ENCODE results near the gene RAPGEF1. TPM values are rescaled to one million over a fixed set of nuclear protein-coding genes. Genes with fewer than 3 reads are reported as not detected.

The RAPGEF1 gene
- total and polyA plus RNA-seq, 9 of the 15 experiments (the other 6 are each of a cell fraction or from before 2014, with no cell fraction given) = 0.06 to 44.1 (median 19.9) TPM

DNA sequence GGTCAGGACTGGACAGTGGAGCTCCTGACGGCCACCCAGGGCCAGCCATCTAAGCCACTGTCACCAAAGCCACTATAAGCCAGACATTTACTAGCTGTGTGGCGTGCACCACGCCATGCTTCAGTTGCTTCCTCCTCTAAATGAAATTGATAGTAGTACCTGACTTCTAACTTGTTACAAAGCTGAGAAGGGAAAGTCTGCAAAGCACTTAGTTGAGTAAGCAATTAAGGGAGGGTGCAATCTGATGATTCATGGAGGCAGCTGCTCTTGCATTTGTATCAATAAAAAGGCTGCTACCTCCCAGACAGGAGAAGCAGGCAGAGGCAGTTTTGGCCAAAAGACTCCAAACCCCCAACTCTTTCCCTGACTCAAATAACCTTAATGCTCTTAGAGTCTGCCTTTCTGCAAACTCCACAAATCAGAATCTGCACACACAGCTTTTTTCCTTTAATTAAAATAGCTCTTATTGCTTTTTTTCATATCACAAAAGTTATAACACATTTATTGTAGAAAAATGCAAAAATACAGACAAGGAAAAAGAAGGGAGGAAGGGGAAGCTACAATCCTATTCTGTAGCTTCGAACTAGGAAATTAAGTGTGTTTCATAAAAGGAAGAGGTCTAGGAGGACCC is 19.3 kb upstream of the RAPGEF1 start:
- FAIRE-seq (no peak), ATAC-seq (no peak), DNase-seq (ENCODE audit: extremely low read depth in 1 of 4, low spot score in 3 of 4) (no peak)
- TF ChIP-seq, protein P1, sequence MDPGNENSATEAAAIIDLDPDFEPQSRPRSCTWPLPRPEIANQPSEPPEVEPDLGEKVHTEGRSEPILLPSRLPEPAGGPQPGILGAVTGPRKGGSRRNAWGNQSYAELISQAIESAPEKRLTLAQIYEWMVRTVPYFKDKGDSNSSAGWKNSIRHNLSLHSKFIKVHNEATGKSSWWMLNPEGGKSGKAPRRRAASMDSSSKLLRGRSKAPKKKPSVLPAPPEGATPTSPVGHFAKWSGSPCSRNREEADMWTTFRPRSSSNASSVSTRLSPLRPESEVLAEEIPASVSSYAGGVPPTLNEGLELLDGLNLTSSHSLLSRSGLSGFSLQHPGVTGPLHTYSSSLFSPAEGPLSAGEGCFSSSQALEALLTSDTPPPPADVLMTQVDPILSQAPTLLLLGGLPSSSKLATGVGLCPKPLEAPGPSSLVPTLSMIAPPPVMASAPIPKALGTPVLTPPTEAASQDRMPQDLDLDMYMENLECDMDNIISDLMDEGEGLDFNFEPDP (CRISPR knock-in tag; IDR thresholded peaks at IDR 0.05) = no peak
- peak; percentile 40; the same call in 1 of the 2 replicates for TF ChIP-seq C11orf30 (IDR thresholded peaks at IDR 0.05; ENCODE audit: low read depth)
- TF ChIP-seq ZNF316 (IDR thresholded peaks at IDR 0.05) = peak; percentile 63
- TF ChIP-seq MAFF (IDR thresholded peaks at IDR 0.05; ENCODE audit: low read length) = peak; percentile 14; the same call in 1 of the 2 replicates
- 0 out of 2 replicates have a peak, but pooled peaks have one; percentile 38 for TF ChIP-seq MAFG (tag; conservative IDR thresholded peaks at IDR 0.05)
- Histone ChIP-seq H3K27ac (ENCODE audit: extremely low read depth, low read depth, low read length) (no peak overlapping the region), H3K4me3 (no peak overlapping the region), H2AFZ (ENCODE audit: low read depth, low read length) (no peak overlapping the region), H3K27me3 (ENCODE audit: control insufficient read depth in 2 of 2, insufficient read depth in 2 of 2, low read length in 2 of 2) (peaks cover 8 to 22% of the 10 kb centered on the region in 2 experiments), H3K4me1 (replicated peaks in 1 of 2; ENCODE audit: control insufficient read depth in 2 of 2, insufficient read depth in 2 of 2, low read length in 2 of 2) (peaks cover 0 to 7% of the 10 kb centered on the region in 2 experiments; a peak in 2 of 5 replicates), H4K20me1 (replicated peaks; ENCODE audit: control insufficient read depth, insufficient read depth, low read length) (peaks cover 3% of the 10 kb centered on the region), H3K9me1 (ENCODE audit: control insufficient read depth, insufficient read depth, low read length) (no peaks in the 10 kb centered on the region), H3K4me2 (ENCODE audit: insufficient read depth, low read length) (no peak overlapping the region), H3K9me3 (replicated peaks; ENCODE audit: control insufficient read depth, insufficient read depth, low read depth, low read length) (no peaks in the 10 kb centered on the region), H3K9ac (ENCODE audit: insufficient read depth in 1 of 2, low read depth in 2 of 2, low read length in 2 of 2) (no peak overlapping the region), H3K36me3 (ENCODE audit: control insufficient read depth, insufficient read depth, low read length) (no peaks in the 10 kb centered on the region), H3K79me2 (ENCODE audit: control insufficient read depth, insufficient read depth, low read length) (no peaks in the 10 kb centered on the region)
- 0% methylated on average over 4 of the region's 4 CpGs for WGBS (ENCODE audit: insufficient coverage, low coverage, missing lambda C conversion rate)
- ChIA-PET POLR2A (interaction anchor here (0.7 to 1.1 kb wide), 2 partner anchors 9 to 481 kb away, joined by 3 to 4 read pairs; no protein-coding TSS in a partner anchor), CTCF (ENCODE audit: low intra/inter-chr PET ratio) (no interaction called here)
- in situ Hi-C loops (cut with MboI) = no loop called here
- no TSS peak for BruUV-seq (replicated peaks)
- intact Hi-C loops (cut with micrococcal nuclease) = loop anchor here (5.0 kb wide), 1 partner anchor 493 kb away; no protein-coding TSS in a partner anchor
